Left lung (tissue), 10 donors: ENCODE results near the gene PCDH1. TPM values are rescaled to one million over a fixed set of nuclear protein-coding genes. Genes with fewer than 3 reads are reported as not detected.
A peak's percentile ranks its signal among the peaks of the same experiment; 100 is the strongest.

Experiments
- ATAC-seq: fragments of 200-7000 bp; cut with Tn5 transposase; one replicate; pipeline ENCODE4 v1.9.1; 2020; ENCODE audit warnings: moderate library complexity
- DNase-seq, 4 donors: peaks; one replicate each; pipeline ENCODE4 v3.0.0-alpha.2; 2013 to 2020
- H3K27ac ChIP-seq, 2 donors: fragments of 200-600 bp; sonication (generic) in 1 of 2; one replicate each; pipeline versions ENCODE4 v1.5.0 to v1.8.0; 2020 to 2021
- H3K27me3 ChIP-seq, 2 donors: fragments of 200-600 bp; sonication (generic) in 1 of 2; one replicate each; pipeline versions ENCODE4 v1.5.0 to v1.8.0; 2020 to 2021
- H3K36me3 ChIP-seq, 2 donors: fragments of 200-600 bp; sonication (generic) in 1 of 2; one replicate each; pipeline versions ENCODE4 v1.5.0 to v1.8.0; 2020 to 2021
- H3K4me1 ChIP-seq, 2 donors: fragments of 200-600 bp; one replicate each; pipeline ENCODE4 v1.8.0; 2021
- H3K4me3 ChIP-seq, 2 donors: fragments of 200-600 bp; sonication (generic) in 1 of 2; one replicate each; pipeline versions ENCODE4 v1.5.0 to v1.8.0; 2020 to 2021; ENCODE audit warnings: mild to moderate bottlenecking in 1 of 2
- H3K9me3 ChIP-seq, 2 donors: fragments of 200-600 bp; sonication (generic) in 1 of 2; one replicate each; pipeline versions ENCODE4 v1.5.0 to v1.8.0; 2020 to 2021
- CTCF ChIP-seq, 2 donors: fragments of 200-600 bp; sonication (generic) in 1 of 2; IDR thresholded peaks; one replicate each; pipeline versions ENCODE4 v1.5.0 to v1.8.0; 2021; ENCODE audit warnings: antibody characterized with exemption in 2 of 2
- intact Hi-C, 2 donors: fragments of 100-400 bp; cut with DNase I; formaldehyde crosslinking; loops; one replicate each; pipeline versions ENCODE4 v1.11.2 to v1.14.2; 2022
- polyA plus RNA-seq, 6 donors: library from polyadenylated mRNA; unstranded; fragments of 120-200 nt; gene quantifications; one replicate each; pipeline ENCODE4 v1.2.1, GENCODE V29; 2013; ENCODE audit not compliant: insufficient read length in 6 of 6
- total RNA-seq, 2 donors: library from RNA; stranded (reverse); fragmentation: NEBNext Ultra II Directional; extraction: Animal tissue kit (Norgen Biotek cat#: 25700); gene quantifications; one replicate each; pipeline ENCODE4 v1.2.1, GENCODE V29; 2021
- donor health status: DM: no; HTN: yes; CAD: no.
- donor health status: DM: no; HTN: no; CAD: no.

The PCDH1 gene
- total and polyA plus RNA-seq, 8 donors = 23.6 to 65.0 (median 34.1) TPM

GRCh38 chr5:141867139-141867538, 11.1 kb downstream of the PCDH1 start:
- H3K27ac ChIP-seq = no peak overlapping the region
- H3K27me3 ChIP-seq = peaks cover 0 to 9% of the 10 kb centered on the region in 2 donors
- no peaks in the 10 kb centered on the region for H3K9me3 ChIP-seq
- DNase-seq (no peak), ATAC-seq (no peak)
- intact Hi-C loops = no loop called here
- H3K36me3 ChIP-seq = peaks cover 0 to 53% of the 10 kb centered on the region in 2 donors
- no peak overlapping the region for H3K4me3 ChIP-seq
- H3K4me1 ChIP-seq = peaks cover 0 to 9% of the 10 kb centered on the region in 2 donors
- no peak for TF ChIP-seq CTCF (IDR thresholded peaks at IDR 0.05)

GRCh38 chr5:141866096-141866495, 12.1 kb downstream of the PCDH1 start:
- DNase-seq (peak; percentile 39 to 90 (median 86)), ATAC-seq (peak; percentile 93)
- no peak for TF ChIP-seq CTCF (IDR thresholded peaks at IDR 0.05)
- no peak overlapping the region for H3K4me3 ChIP-seq
- H3K27ac ChIP-seq = no peak overlapping the region
- H3K4me1 ChIP-seq = peaks cover 0 to 4% of the 10 kb centered on the region in 2 donors
- peaks cover 0 to 4% of the 10 kb centered on the region in 2 donors for H3K27me3 ChIP-seq
- H3K9me3 ChIP-seq = no peaks in the 10 kb centered on the region
- intact Hi-C loops = no loop called here
- peaks cover 0 to 59% of the 10 kb centered on the region in 2 donors for H3K36me3 ChIP-seq

- Histone ChIP-seq H3K27me3 (no peaks in the 10 kb centered on the region), H3K36me3 (peaks cover 0 to 59% of the 10 kb centered on the region in 2 donors), H3K9me3 (no peaks in the 10 kb centered on the region), H3K27ac (no peak overlapping the region), H3K4me1 (no peaks in the 10 kb centered on the region), H3K4me3 (no peak overlapping the region)
- intact Hi-C loops = no loop called here
- ATAC-seq (no peak), DNase-seq (no peak)
- no peak for TF ChIP-seq CTCF (IDR thresholded peaks at IDR 0.05)
These were observed 12.8 kb downstream of the PCDH1 start for GRCh38 chr5:141865406-141865805.

GRCh38 chr5:141864371-141865370, 13.5 kb downstream of the PCDH1 start:
- H3K36me3 ChIP-seq = peaks cover 0 to 62% of the 10 kb centered on the region in 2 donors
- H3K27ac ChIP-seq = no peak overlapping the region

More at GRCh38 chr5:141864371-141865370, 13.5 kb downstream of the PCDH1 start:
- no peaks in the 10 kb centered on the region for H3K4me1 ChIP-seq
- no peak for ATAC-seq
- no peak for TF ChIP-seq CTCF (IDR thresholded peaks at IDR 0.05)
- no peak for DNase-seq
- intact Hi-C loops = no loop called here
- H3K9me3 ChIP-seq = no peaks in the 10 kb centered on the region
- H3K27me3 ChIP-seq = peaks cover 0 to 6% of the 10 kb centered on the region in 2 donors
- H3K4me3 ChIP-seq = no peak overlapping the region
